Smooth muscle cell (in vitro differentiated cells): ENCODE data around the gene PLXNC1. TPM values are rescaled to one million over a fixed set of nuclear protein-coding genes. Genes with fewer than 3 reads are reported as not detected.

Source experiments
- DNase-seq: peaks from one replicate; lab custom pipeline; 2025; ENCODE audit not compliant: unreplicated experiment; lab: John Stamatoyannopoulos, UW
- H2AFZ ChIP-seq: fragments of 200-600 bp; sonication (generic); 2 replicates; pipeline ENCODE4 v1.6.0; 2016; ENCODE audit warnings: antibody characterized with exemption, low read depth, mild to moderate bottlenecking
- H3F3A ChIP-seq: fragments of 200-600 bp; sonication (generic); 2 replicates; pipeline ENCODE4 v1.6.0; 2017; ENCODE audit warnings: antibody characterized with exemption, low read depth
- H3K27ac ChIP-seq: fragments of 200-600 bp; sonication (generic); 2 replicates; pipeline ENCODE4 v1.5.1; 2016; ENCODE audit warnings: low read depth, mild to moderate bottlenecking
- H3K27me3 ChIP-seq: fragments of 200-600 bp; sonication (generic); 2 replicates; pipeline ENCODE4 v1.6.1; 2016; ENCODE audit warnings: low read depth, mild to moderate bottlenecking
- H3K36me3 ChIP-seq: fragments of 200-600 bp; sonication (generic); 2 replicates; pipeline ENCODE4 v1.5.1; 2016; ENCODE audit warnings: low read depth
- H3K4me1 ChIP-seq: fragments of 200-600 bp; sonication (generic); 2 replicates; pipeline ENCODE4 v1.5.1; 2016; ENCODE audit warnings: low read depth
- H3K4me2 ChIP-seq: fragments of 200-600 bp; sonication (generic); 2 replicates; pipeline ENCODE4 v1.6.0; 2016; ENCODE audit warnings: mild to moderate bottlenecking
- H3K4me3 ChIP-seq: fragments of 200-600 bp; sonication (generic); 2 replicates; pipeline ENCODE4 v1.5.1; 2016; ENCODE audit warnings: mild to moderate bottlenecking
- H3K79me2 ChIP-seq: fragments of 200-600 bp; sonication (generic); 2 replicates; pipeline ENCODE4 v1.6.0; 2016; ENCODE audit warnings: low read depth, mild to moderate bottlenecking
- H3K9ac ChIP-seq: fragments of 200-600 bp; sonication (generic); 2 replicates; pipeline ENCODE4 v1.6.0; 2016; ENCODE audit warnings: low read depth
- H3K9me3 ChIP-seq: fragments of 200-600 bp; sonication (generic); replicated peaks from 2 replicates; pipeline ENCODE4 v1.5.1; 2016; ENCODE audit warnings: low read depth
- H4K20me1 ChIP-seq: fragments of 200-600 bp; sonication (generic); 2 replicates; pipeline ENCODE4 v1.6.0; 2016; ENCODE audit warnings: low read depth
- CTCF ChIP-seq: fragments of 200-600 bp; sonication (generic); IDR thresholded peaks from 2 replicates; pipeline ENCODE4 v1.5.1; 2017; ENCODE audit warnings: borderline replicate concordance, mild to moderate bottlenecking, antibody characterized with exemption; ENCODE audit not compliant: insufficient read depth, poor library complexity, severe bottlenecking
- WGBS: methylation state at CpG from one replicate; pipeline ENCODE4 v1.1.7; 2016; ENCODE audit warnings: low lambda C conversion rate; 5-methylcytosine and 5-hydroxymethylcytosine counted together
- polyA plus RNA-seq: library from polyadenylated mRNA; unstranded; fragments of >200 nt; fragmentation: Nextera tagmentation; extraction: Ambion mirVana; gene quantifications from 2 replicates; pipeline ENCODE4 v1.2.1, GENCODE V29; 2016
- total RNA-seq: library from RNA; depleted of rRNA; stranded (reverse); fragments of >200 nt; gene quantifications from 2 replicates; pipeline ENCODE4 v1.2.3, GENCODE V29; 2014

PLXNC1 gene
- total and polyA plus RNA-seq, 2 experiments from 2014 or later: 0.49 to 0.66 TPM

GRCh38 chr12:94318181-94318580 lies 169.8 kb downstream of the PLXNC1 start:
- Histone ChIP-seq H3K4me1 (no peaks in the 10 kb centered on the region), H3K79me2 (no peaks in the 10 kb centered on the region), H4K20me1 (no peaks in the 10 kb centered on the region), H3K27ac (no peak overlapping the region), H3K27me3 (no peaks in the 10 kb centered on the region), H3K4me2 (no peak overlapping the region), H3K9ac (no peak overlapping the region), H3K36me3 (peaks cover 12% of the 10 kb centered on the region), H2AFZ (no peak overlapping the region), H3K9me3 (peaks cover 29% of the 10 kb centered on the region), H3K4me3 (no peak overlapping the region), H3F3A (no peaks in the 10 kb centered on the region)
- TF ChIP-seq CTCF: no peak
- WGBS: 100% methylated on average over 1 of the region's 1 CpG
- no peak for DNase-seq

- Histone ChIP-seq H2AFZ (no peak overlapping the region), H3K36me3 (peaks cover 12% of the 10 kb centered on the region), H3F3A (no peaks in the 10 kb centered on the region), H3K4me3 (no peak overlapping the region), H3K4me2 (no peak overlapping the region), H3K4me1 (no peaks in the 10 kb centered on the region), H3K9ac (no peak overlapping the region), H3K27ac (no peak overlapping the region), H3K9me3 (peaks cover 29% of the 10 kb centered on the region), H4K20me1 (no peaks in the 10 kb centered on the region), H3K27me3 (no peaks in the 10 kb centered on the region), H3K79me2 (no peaks in the 10 kb centered on the region)
- no peak for TF ChIP-seq CTCF
- no peak for DNase-seq
Observed at GRCh38 chr12:94320109-94320508, 171.7 kb downstream of the PLXNC1 start.

- Histone ChIP-seq H3K79me2 (no peaks in the 10 kb centered on the region), H3K4me1 (no peaks in the 10 kb centered on the region), H3K9ac (no peak overlapping the region), H3K27ac (no peak overlapping the region), H4K20me1 (no peaks in the 10 kb centered on the region), H3K4me3 (no peak overlapping the region), H3K36me3 (peaks cover 12% of the 10 kb centered on the region), H2AFZ (no peak overlapping the region), H3K27me3 (no peaks in the 10 kb centered on the region), H3K4me2 (no peak overlapping the region), H3F3A (no peaks in the 10 kb centered on the region), H3K9me3 (peaks cover 29% of the 10 kb centered on the region)
- no peak for TF ChIP-seq CTCF
- WGBS: 86% methylated on average over 2 of the region's 2 CpGs
- no peak for DNase-seq
Observed at GRCh38 chr12:94322346-94322745, 174.0 kb downstream of the PLXNC1 start.

GRCh38 chr12:94326234-94326633 lies 177.9 kb downstream of the PLXNC1 start:
- no peak overlapping the region for H3K4me3 ChIP-seq
- 94% methylated on average over 1 of the region's 1 CpG for WGBS
- H3K4me1 ChIP-seq: no peaks in the 10 kb centered on the region
- no peaks in the 10 kb centered on the region for H3K79me2 ChIP-seq
- no peak for TF ChIP-seq CTCF
- peaks cover 3% of the 10 kb centered on the region for H3K36me3 ChIP-seq
- no peak for DNase-seq
- peaks cover 3% of the 10 kb centered on the region for H3K9me3 ChIP-seq
- H3K27me3 ChIP-seq: no peaks in the 10 kb centered on the region
- no peaks in the 10 kb centered on the region for H3F3A ChIP-seq
- H4K20me1 ChIP-seq: no peaks in the 10 kb centered on the region
- no peak overlapping the region for H3K27ac ChIP-seq
- no peak overlapping the region for H2AFZ ChIP-seq
- no peak overlapping the region for H3K4me2 ChIP-seq
- H3K9ac ChIP-seq: no peak overlapping the region
